Measurements from ENCODE around the gene TOX4.
"Not testable (repeated sequence)": the region's sequence is repeated elsewhere in the genome, so short reads cannot be mapped to it uniquely, and the experiment has no call there.

The TOX4 gene

GRCh38 chr14:21476925-21477681, at the start of gene TOX4, which contains the start of gene RAB2B:
Gene TOX4 (plus strand): TSS chr14:21477195. CDS start chr14:21477279, 84 bp downstream.
Gene RAB2B (minus strand): TSS chr14:21476959. CDS start chr14:21476872, 87 bp downstream.
- DNase-seq, result peak; percentile 98

- DNase-seq, result no peak
Measured at GRCh38 chr14:21428930-21429329, 48.1 kb upstream of the TOX4 start.

GRCh38 chr14:21431126-21431525, 45.9 kb upstream of the TOX4 start:
- no peak for DNase-seq

GRCh38 chr14:21436567-21437062, 40.4 kb upstream of the TOX4 start:
- DNase-seq, result peak; percentile 2

DNA sequence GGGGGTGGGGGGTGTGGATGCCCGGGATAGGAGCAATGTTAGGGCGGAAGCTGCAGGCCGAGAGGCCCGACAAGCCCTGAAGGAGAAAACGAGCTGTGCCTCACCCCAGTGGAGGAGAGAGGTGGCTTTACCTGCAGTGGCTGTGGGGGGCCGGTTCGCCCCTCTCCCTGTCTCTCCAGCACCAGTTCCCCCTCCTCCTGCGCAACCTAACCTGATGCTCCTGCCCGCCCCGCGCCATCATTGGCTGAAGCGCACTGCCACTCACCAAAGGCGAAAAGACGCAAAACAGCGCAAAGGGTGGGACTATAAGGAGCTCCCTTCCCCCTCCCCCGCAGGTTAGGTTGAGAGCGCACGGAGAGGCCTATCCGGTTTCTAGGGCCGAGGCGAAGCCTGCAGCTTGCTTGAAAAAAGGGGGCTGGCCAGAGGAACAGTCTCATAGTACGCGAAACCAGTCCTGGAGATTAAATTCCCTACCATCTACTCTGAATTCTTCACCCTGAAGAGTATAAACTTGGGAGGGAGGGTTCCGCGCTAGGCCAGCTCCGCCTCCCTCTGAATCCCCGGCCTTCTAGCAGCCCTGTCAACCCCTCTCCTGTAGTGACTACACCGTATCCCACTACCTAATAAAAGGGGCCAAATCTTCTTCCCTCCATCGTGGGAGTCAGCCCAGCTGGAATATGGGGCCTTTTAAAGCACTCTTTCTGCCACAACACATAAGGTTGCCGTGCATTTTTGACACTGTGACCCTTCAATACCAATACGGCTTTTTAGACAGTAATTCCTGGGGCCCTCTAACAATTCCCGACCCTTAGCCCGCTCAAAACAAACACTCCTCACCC, 39.7 kb upstream of the TOX4 start:
- DNase-seq, result peak; percentile 97

DNA sequence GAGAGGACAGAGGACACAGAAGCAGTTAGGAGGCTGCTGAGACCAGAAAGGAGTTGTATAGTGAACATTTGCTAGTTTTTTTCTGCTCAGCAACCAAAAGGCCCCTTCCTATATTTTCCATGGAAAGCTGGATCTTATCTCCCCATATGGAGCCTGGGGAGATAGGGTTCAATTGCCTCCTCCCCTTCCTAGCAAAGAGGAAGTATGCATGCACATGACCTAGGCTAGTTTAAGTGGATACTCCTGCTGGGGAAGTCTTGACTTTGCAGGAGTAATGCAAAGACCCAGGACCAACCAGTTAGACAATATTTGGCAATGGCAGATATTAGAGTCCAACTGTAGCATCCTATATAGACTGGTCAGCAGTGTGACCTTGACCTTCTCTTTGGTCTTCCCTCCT, 36.1 kb upstream of the TOX4 start:
- DNase-seq, result peak; percentile 5

GRCh38 chr14:21442657-21443056, 34.3 kb upstream of the TOX4 start:
- DNase-seq, result not testable (repeated sequence)

- DNase-seq, result no peak
Measured at GRCh38 chr14:21449899-21450216, 27.1 kb upstream of the TOX4 start.

GRCh38 chr14:21454843-21455544, 22.0 kb upstream of the TOX4 start:
- no peak for DNase-seq

- peak; percentile 31 for DNase-seq
Measured at GRCh38 chr14:21455592-21455911, 21.4 kb upstream of the TOX4 start.

GRCh38 chr14:21455912-21456667, 20.9 kb upstream of the TOX4 start, which contains the start of gene CHD8:
Gene CHD8 (minus strand): TSS chr14:21456123. CDS start chr14:21431643, 24,480 bp downstream.
- DNase-seq, result peak; percentile 100

DNA sequence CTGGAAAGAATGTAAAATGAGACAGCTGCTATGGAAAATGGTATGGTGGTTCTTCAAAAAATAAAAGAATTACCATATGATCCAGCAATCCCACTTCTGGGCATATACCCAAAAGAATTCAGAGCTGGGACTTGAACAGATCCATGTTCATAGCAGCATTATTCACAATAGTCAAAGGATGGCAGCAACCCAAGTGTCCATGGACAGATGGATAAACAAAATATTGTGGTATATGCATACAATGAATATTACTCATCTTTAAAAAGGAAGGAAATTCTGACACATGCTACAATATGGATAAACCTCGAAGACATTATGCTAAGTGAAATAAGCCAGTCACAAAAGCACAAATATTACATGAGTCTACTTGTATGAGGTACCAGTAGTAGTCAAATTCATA, 9.4 kb upstream of the TOX4 start:
- peak; percentile 96 for DNase-seq

DNA sequence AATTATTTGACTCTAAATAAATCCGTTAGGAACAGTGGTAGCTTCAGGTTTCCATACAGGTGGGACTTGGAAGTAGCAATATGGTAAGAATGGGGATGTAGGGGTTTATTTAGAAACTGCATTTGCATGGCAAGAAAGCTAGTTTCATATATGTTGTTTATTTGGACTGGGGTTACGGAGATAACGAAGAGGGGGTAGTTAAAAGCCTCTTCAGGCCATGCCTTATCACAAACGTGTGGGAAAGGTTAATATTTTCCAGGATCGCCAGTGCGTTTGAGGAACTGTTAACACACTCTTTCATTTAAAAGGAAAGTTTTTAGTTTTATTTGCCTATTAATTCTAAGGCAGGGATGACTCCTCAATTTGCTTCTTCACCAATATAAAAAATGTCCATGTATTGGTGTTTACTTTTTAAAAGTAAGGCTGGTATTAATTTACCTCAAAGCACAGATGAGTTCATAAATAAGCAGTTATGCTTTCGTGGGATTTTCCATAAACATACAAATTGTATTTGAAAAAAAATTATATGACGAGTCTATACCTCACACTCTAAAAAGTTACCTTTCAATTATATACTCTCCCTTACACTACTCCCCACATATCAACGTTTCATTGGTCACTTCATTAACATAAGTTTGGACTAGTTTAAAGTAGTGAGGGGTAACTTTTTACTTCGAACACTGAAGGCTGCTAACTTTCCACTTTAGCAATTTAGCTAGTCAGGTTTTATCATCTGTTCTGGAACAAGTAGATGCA, 1.1 kb upstream of the TOX4 start:
- no peak for DNase-seq

DNA sequence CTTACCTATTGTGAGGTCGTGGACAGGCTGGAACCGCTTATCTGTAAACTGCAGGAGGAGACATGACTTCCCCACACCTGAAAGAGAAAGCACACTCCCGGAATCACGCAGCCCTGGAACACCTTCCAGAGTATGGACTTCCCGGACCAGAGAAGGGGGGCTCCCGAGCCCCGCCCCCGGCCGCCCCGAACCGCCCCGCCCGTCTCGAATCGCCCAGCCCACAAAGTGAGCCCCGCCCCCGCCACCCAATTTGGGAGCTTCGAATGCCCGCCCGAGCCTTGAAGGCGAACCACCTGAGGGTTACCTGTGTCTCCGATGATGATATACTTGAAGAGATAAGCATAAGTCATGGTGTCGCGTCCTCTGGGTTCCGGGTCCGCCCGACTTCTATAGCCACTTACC, 471 bp upstream of the TOX4 start:
- DNase-seq, result no peak

DNA sequence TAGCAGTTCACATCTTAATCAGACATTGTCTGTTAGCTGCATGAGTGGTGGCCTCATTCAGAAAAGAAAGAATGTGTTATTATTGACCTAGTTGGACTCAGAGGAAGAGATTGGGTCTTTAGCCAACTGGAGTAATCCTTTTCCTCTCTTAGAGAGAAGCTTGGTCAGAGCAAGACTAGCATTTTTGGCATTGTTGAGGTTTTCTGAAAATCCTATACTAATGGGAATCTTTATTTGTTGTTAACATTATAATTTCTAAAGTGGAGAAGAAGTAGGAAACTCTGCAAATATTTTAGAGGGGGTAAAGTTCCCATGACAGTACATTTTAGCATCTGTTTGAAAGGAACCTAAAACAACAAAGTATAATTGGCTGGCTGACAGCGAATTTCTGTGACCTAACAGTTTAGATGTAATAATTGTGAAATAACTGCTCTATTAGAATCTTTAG, 9.7 kb downstream of the TOX4 start:
- peak; percentile 59 for DNase-seq

DNA sequence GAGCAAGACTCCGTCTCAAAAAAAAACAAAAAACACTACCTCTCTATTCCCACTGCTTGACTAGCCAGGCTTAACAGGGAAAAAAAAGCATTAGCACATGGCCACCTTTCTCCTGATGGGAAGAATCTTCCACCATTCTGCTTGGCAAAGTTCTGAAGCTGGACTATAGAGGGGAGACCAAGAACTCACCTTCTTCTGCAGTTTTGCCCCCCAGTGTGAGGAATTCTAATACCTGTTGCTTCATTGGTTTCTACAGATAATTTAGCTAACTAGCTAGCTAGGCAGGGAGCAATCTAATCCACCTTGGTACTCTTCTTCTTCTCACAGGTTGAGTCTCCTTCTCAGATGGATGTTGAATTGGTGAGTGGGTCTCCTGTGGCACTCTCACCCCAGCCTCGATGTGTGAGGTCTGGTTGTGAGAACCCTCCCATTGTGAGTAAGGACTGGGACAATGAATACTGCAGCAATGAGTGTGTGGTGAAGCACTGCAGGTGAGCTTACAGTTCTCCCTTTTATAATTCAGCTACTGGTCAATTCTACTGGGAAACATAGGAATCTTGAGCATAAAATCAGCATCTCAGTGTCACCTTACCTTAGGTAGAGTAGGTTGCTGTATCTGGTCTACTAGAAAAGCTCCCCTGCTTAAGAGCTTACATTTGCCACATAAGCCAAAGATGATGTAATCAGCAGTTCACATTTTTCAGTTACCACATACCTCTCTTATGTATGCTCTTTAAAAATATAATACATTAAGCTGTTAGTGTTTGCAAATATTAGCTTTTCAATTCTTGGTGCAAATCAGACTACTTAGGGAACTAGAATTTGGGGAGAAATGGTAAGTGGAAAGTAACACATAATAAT, 18.1 kb downstream of the TOX4 start:
- DNase-seq, result peak; percentile 15

DNA sequence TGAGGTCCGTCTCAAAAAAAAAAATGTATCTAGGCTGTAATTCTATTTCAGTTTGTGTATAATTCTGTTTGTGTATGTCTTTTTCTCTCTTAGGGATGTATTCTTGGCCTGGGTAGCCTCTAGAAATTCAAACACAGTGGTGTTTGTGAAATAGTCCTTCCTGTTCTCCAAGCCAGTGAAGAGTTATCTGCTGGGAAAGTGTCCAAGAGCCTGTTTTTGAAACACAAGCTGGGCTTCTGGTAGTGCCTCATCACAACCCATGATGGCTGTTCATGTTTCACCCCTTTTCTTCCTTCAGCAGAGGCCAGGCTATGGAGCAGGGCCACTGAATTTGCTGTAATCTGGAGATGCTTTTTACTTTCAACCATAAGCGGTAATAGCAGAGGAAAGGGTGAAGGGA, 19.5 kb downstream of the TOX4 start:
- no peak for DNase-seq

- peak; percentile 42 for DNase-seq
Measured at GRCh38 chr14:21498540-21499526, 21.8 kb downstream of the TOX4 start.

GRCh38 chr14:21501568-21501967, 24.6 kb downstream of the TOX4 start:
- DNase-seq, result no peak

All from HCEC 1CT (cell line).